Measurements from ENCODE around the gene NDUFA9.

Gene NDUFA9

DNA sequence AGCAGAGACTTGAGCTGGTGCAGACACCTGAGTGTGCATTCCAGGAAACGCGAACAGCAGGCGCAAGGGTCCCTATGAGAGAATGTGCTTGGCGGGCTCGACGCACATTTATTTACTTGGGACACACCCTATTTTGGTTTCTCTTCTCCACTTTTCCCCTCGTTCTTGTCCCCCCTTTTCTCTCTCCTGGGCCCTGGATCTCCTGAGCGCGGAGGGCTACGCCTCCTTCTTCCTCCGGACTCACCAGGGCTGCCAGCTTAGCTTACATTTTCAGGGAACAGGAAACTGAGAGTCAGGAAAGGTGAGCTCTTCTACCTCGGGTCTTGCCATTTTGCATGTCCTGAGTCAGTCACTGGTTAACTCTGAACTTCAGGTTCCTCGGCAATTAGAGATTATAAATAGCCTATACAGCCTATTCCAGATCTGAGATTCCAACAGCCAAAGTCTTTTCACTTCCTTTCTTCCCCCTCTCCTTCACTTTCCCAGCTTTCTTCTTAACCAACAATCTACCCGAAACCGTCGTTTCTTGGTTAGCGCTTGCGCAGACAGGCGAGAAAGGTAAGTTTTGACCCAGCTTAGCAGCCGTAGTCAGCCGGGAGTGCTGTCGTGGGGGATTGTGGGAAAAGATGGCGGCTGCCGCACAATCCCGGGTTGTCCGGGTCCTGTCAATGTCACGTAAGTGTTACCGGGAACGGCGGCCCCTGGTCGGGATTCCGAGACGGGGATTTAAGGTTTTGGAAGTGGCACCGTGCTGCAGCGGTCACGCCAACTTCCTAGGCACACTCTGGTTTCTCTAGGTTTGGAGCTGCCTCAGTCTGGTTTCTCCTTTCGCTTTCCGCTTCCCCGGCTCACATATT lies at the start of gene NDUFA9, which contains the start of gene AKAP3:
Gene NDUFA9, plus strand, starts transcription at position 614 of the 857 bp plus-strand sequence. Its CDS starts 13 bp downstream, at position 627.
Gene AKAP3, minus strand, starts transcription at position 551 of the 857 bp plus-strand sequence. CDS start 10,855 bp downstream, outside the sequence.
- Mint-ChIP-seq H3K27ac (peak within 1 kb of the TSS; percentile 94), H3K4me1 (ENCODE audit: low read depth) (peaks cover 30% of the 10 kb centered on the region)

DNA sequence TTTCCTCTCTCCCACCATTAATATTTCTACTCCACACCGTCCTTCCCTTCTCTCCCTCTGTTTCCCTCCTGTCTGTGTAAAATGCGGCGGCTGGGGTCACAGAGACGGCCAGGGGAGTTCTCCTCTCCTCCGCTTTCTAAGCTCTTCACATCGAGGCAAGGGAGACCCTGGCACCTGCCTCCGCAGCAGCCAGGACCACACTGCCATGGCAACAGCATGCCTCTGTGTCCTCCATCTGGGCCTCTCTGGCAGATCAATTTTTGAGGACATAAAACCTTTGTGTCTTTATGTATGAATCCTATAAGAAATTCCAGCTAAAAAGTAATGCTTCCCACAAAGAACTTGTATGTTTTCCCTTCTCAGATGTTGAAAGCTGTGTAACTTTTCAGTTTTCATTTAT lies 45.5 kb upstream of the NDUFA9 start:
- Mint-ChIP-seq H3K9me3 (no peaks in the 10 kb centered on the region), H3K4me3 (no peak overlapping the region), H3K27me3 (ENCODE audit: low read depth) (peaks cover 19% of the 10 kb centered on the region), H3K27ac (no peak overlapping the region), H3K36me3 (ENCODE audit: low read depth) (peaks cover 2% of the 10 kb centered on the region), H3K4me1 (ENCODE audit: low read depth) (peaks cover 14% of the 10 kb centered on the region)
- DNase-seq (ENCODE audit: low spot score) = no peak

More for the DNA sequence above, at the start of gene NDUFA9, which contains the start of gene AKAP3:
- H3K9me3 Mint-ChIP-seq = no peaks in the 10 kb centered on the region
- H3K27me3 Mint-ChIP-seq (ENCODE audit: low read depth) = peaks cover 5% of the 10 kb centered on the region
- peak within 1 kb of the TSS; percentile 99 for H3K4me3 Mint-ChIP-seq
- peak; percentile 80 for DNase-seq (ENCODE audit: low spot score)
- peaks cover 2% of the 10 kb centered on the region for H3K36me3 Mint-ChIP-seq (ENCODE audit: low read depth)

DNA sequence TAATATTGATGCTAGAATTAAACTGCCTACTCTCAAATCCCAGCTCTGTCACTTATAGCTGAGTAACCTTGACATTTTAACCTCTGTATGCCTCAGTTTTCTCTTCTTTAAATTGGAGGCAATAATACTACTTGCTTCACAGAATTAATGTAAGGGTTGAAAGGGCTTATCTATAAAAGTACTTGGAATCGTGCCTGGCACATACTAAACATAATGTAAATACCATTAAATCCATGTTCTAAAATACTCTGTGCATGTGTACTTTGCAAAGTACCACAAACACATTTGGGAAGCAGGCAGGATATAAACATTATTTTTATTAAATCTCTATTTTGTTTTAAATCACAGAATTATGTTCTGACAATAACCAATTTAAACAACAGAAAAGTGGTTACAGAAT lies 45.0 kb upstream of the NDUFA9 start:
- Mint-ChIP-seq H3K27me3 (ENCODE audit: low read depth) (peaks cover 19% of the 10 kb centered on the region), H3K4me1 (ENCODE audit: low read depth) (peaks cover 14% of the 10 kb centered on the region), H3K4me3 (no peak overlapping the region), H3K36me3 (ENCODE audit: low read depth) (peaks cover 2% of the 10 kb centered on the region), H3K9me3 (no peaks in the 10 kb centered on the region), H3K27ac (no peak overlapping the region)
- no peak for DNase-seq (ENCODE audit: low spot score)

DNA sequence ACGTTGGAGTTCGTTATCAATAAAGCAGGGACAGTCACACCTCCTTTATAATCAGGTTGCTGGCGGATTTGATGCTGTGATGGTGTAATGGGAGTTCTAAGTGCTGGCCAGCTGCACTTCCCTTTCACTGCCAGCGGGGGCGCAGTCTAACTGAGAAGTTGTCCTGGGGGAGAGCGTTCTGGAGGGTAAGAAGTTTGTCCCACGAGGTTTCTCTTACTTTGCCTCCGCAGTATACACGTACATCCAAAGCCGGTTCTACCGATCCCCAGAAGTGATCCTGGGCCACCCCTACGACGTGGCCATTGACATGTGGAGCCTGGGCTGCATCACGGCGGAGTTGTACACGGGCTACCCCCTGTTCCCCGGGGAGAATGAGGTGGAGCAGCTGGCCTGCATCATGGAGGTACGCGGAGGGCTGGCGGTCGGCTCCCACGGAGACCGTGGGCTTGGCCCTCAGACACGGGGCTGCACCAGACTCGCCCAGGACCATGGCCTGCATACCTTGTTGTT lies 44.2 kb upstream of the NDUFA9 start:
- peak; percentile 71 for DNase-seq (ENCODE audit: low spot score)
- peaks cover 14% of the 10 kb centered on the region for H3K4me1 Mint-ChIP-seq (ENCODE audit: low read depth)
- H3K4me3 Mint-ChIP-seq = peak overlapping the region; percentile 99
- peak overlapping the region; percentile 91 for H3K27ac Mint-ChIP-seq
- peaks cover 2% of the 10 kb centered on the region for H3K36me3 Mint-ChIP-seq (ENCODE audit: low read depth)
- peaks cover 19% of the 10 kb centered on the region for H3K27me3 Mint-ChIP-seq (ENCODE audit: low read depth)
- H3K9me3 Mint-ChIP-seq = no peaks in the 10 kb centered on the region

DNA sequence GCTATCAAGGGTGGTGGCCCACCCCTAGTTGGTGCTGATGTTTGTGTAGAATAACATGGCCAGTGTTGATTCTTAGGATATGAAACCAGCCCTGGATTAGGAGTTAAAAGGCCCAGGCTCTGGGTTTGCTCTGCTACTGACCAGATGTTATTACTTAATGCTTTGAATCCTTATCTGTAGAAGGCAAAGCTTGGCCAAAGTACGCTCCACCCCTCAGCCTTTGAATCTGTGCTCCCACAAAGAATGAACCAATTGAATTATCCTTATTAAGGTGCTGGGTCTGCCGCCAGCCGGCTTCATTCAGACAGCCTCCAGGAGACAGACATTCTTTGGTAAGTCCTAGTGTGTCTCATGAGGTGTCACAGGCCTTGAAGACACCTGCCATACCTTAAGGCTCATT lies 41.9 kb upstream of the NDUFA9 start:
- Mint-ChIP-seq H3K27me3 (ENCODE audit: low read depth) (peaks cover 16% of the 10 kb centered on the region), H3K4me1 (ENCODE audit: low read depth) (peaks cover 14% of the 10 kb centered on the region), H3K27ac (no peak overlapping the region), H3K4me3 (peak overlapping the region; percentile 35), H3K36me3 (ENCODE audit: low read depth) (peaks cover 2% of the 10 kb centered on the region), H3K9me3 (no peaks in the 10 kb centered on the region)
- no peak for DNase-seq (ENCODE audit: low spot score)

DNA sequence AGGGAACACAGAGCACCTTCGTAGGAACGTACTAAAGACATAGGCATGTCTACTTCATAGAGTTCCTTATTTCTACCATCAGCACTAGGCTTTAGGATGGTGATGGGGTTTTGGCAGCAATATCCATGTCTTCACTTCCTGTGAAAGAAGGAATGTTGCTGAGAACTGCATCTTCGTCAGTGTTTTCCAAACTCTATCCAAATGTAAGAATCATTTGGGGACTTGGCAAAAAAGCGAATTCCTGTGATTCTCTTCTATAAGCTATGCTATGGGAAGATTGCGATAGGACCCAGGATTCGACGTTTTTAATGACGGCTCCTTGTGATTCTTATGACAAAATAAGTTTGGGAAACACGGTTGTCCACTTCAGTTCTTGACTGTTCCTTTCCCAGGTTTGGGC lies 39.8 kb upstream of the NDUFA9 start:
- Mint-ChIP-seq H3K36me3 (ENCODE audit: low read depth) (peaks cover 13% of the 10 kb centered on the region), H3K27ac (no peak overlapping the region), H3K4me3 (no peak overlapping the region), H3K27me3 (ENCODE audit: low read depth) (peaks cover 4% of the 10 kb centered on the region), H3K9me3 (no peaks in the 10 kb centered on the region), H3K4me1 (ENCODE audit: low read depth) (peaks cover 14% of the 10 kb centered on the region)
- no peak for DNase-seq (ENCODE audit: low spot score)

DNA sequence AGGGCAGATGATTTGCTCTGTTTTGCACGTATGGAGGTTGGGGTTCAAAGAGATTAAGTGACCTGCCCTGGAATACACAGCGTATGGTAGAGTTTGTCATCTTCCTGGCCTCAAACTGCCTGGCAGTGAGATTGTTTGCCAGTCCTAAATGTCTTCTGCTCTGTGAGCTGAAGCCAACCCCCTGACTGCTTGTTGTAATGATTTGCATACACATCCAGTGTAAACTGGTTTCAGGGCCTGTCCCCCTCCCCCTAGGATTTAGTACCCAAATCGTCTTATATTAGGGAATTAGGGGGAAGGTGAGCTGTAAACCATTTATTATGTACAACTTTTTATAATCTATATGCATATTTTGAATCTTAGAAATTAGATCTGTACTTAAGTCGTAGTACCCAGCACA lies 38.4 kb upstream of the NDUFA9 start:
- Mint-ChIP-seq H3K27ac (no peak overlapping the region), H3K36me3 (ENCODE audit: low read depth) (peaks cover 11% of the 10 kb centered on the region), H3K27me3 (ENCODE audit: low read depth) (no peaks in the 10 kb centered on the region), H3K9me3 (no peaks in the 10 kb centered on the region), H3K4me3 (no peak overlapping the region), H3K4me1 (ENCODE audit: low read depth) (peaks cover 7% of the 10 kb centered on the region)
- no peak for DNase-seq (ENCODE audit: low spot score)

DNA sequence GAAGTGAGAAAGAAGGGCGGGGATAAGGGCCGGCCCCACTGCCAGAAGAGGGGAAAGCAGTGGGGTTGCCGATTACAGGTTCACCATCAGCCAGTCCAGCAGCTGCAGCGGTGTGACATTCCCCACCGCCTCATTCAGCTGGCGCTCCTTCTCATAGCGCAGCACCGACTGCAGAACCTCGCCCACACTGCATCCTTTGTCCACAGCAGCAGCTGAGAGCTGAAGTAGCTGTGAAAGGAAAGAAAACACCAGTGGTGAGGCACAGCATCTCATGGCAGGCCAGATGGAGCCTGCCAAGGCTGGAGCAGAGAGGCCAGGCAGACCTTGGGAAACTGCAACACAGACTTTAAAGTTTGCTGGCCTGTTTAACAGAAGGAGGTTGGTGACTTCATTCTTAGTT lies 33.2 kb upstream of the NDUFA9 start:
- no peak for DNase-seq (ENCODE audit: low spot score)
- no peaks in the 10 kb centered on the region for H3K27me3 Mint-ChIP-seq (ENCODE audit: low read depth)

DNA sequence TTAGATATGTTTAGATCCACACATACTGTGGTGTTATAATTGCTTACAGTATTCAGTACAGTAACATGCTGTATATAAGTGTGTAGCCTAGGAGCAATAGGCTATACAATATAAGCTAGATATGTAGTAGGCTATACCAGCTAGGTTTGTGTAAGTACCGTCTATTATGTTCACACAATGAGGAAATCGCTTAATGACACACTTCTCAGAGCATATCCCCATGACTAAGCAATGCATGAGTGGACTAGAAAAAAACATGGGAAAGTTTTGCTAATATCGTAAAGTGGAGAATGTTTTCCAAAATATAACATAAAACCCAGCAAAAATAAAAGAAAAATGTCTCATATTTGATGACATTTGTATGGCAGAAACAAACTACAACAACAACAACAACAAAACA lies 27.4 kb upstream of the NDUFA9 start:
- Mint-ChIP-seq H3K27ac (no peak overlapping the region), H3K9me3 (no peaks in the 10 kb centered on the region), H3K27me3 (ENCODE audit: low read depth) (peaks cover 22% of the 10 kb centered on the region), H3K36me3 (ENCODE audit: low read depth) (no peaks in the 10 kb centered on the region), H3K4me1 (ENCODE audit: low read depth) (no peaks in the 10 kb centered on the region), H3K4me3 (no peak overlapping the region)
- no peak for DNase-seq (ENCODE audit: low spot score)

More for the DNA sequence above, 33.2 kb upstream of the NDUFA9 start:
- no peaks in the 10 kb centered on the region for H3K9me3 Mint-ChIP-seq
- no peak overlapping the region for H3K4me3 Mint-ChIP-seq
- no peaks in the 10 kb centered on the region for H3K4me1 Mint-ChIP-seq (ENCODE audit: low read depth)
- no peak overlapping the region for H3K27ac Mint-ChIP-seq
- H3K36me3 Mint-ChIP-seq (ENCODE audit: low read depth) = peaks cover 11% of the 10 kb centered on the region

DNA sequence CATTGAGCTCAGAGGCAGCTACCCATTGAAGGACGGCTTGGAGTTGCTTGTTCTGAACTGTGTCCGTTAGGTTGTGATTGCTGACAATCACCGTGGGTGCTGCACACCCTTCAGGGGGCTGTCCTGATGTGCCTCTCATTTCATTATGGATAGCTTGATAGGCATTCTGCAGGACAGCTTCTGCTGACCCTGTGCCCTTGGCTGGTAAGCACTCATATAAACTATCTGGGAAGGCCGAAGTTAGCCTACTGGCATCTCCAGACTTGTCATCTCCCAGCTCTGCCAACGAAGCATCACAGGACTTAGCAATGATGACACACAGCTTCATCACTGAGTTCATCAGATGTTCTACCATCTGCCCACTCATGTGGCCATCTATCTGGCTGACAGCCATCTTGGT lies 22.4 kb upstream of the NDUFA9 start:
- Mint-ChIP-seq H3K9me3 (no peaks in the 10 kb centered on the region), H3K4me3 (no peak overlapping the region), H3K4me1 (ENCODE audit: low read depth) (no peaks in the 10 kb centered on the region), H3K36me3 (ENCODE audit: low read depth) (no peaks in the 10 kb centered on the region), H3K27me3 (ENCODE audit: low read depth) (peaks cover 28% of the 10 kb centered on the region), H3K27ac (no peak overlapping the region)
- no peak for DNase-seq (ENCODE audit: low spot score)

DNA sequence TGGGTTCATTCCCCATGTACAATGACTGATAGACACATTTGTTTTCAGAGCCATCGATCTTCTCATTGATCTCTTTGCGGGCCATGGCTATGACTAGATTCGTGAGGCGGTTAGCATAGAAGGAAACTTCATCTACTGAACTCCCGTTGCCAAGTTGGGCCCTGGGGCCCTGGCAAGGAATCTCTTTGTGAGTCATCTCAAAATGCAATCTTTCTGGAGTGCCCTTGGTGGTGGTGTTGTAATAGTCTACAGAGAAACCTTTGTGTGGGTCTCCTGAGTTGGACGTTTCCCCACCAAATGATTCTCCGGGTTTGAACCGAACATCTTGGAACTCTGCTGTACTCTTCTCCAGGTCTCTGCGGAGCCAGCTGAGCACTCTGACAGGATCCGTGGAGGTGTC lies 20.5 kb upstream of the NDUFA9 start:
- H3K36me3 Mint-ChIP-seq (ENCODE audit: low read depth) = no peaks in the 10 kb centered on the region
- no peaks in the 10 kb centered on the region for H3K9me3 Mint-ChIP-seq
- no peak overlapping the region for H3K4me3 Mint-ChIP-seq
- no peaks in the 10 kb centered on the region for H3K4me1 Mint-ChIP-seq (ENCODE audit: low read depth)
- peaks cover 23% of the 10 kb centered on the region for H3K27me3 Mint-ChIP-seq (ENCODE audit: low read depth)
- H3K27ac Mint-ChIP-seq = no peak overlapping the region
- DNase-seq (ENCODE audit: low spot score) = no peak

DNA sequence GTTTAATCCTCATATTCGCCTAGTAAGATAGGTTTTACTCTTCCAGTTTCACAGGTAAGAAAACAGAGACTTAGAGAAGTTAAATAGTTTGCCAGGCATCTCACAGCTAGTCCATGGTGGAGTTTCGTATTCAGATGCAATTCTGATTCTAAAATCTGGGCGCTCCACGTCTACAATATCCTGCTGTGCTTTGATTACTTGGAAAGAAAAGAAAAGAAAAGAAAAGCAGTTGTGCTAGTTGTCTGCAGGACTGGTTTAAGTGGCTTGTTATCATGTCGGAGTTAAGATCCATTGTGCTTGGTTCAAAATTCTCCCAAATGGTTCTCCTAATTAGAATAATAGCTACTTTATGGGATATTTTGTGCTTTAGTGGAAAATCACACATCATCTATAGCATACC lies 18.7 kb upstream of the NDUFA9 start:
- H3K9me3 Mint-ChIP-seq = no peaks in the 10 kb centered on the region
- H3K36me3 Mint-ChIP-seq (ENCODE audit: low read depth) = no peaks in the 10 kb centered on the region
- no peak overlapping the region for H3K4me3 Mint-ChIP-seq
- H3K27ac Mint-ChIP-seq = no peak overlapping the region
- DNase-seq (ENCODE audit: low spot score) = no peak
- H3K27me3 Mint-ChIP-seq (ENCODE audit: low read depth) = peaks cover 19% of the 10 kb centered on the region
- no peaks in the 10 kb centered on the region for H3K4me1 Mint-ChIP-seq (ENCODE audit: low read depth)

DNA sequence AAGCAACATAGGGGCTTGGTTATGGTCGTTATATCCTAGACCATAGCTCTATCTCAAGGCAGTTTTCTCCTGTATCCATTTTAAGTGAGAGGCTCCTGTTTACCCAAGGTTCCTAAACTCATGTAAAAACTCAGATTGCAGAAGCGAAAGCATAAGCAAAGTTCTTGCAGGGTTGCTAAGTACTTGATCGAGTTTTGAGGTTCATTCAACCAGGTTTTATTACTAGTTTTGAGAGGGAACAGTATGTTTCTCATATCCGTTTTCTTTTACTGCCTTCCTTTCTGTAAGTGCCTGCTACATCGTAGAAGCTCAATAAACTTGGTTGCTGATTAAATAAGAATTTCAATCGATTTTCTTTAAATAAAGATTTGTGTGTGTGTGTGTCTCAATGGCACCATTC lies 5.2 kb upstream of the NDUFA9 start:
- Mint-ChIP-seq H3K4me1 (ENCODE audit: low read depth) (peaks cover 9% of the 10 kb centered on the region), H3K27me3 (ENCODE audit: low read depth) (peaks cover 9% of the 10 kb centered on the region), H3K4me3 (no peak overlapping the region), H3K36me3 (ENCODE audit: low read depth) (no peaks in the 10 kb centered on the region), H3K27ac (no peak overlapping the region), H3K9me3 (no peaks in the 10 kb centered on the region)
- DNase-seq (ENCODE audit: low spot score) = no peak

DNA sequence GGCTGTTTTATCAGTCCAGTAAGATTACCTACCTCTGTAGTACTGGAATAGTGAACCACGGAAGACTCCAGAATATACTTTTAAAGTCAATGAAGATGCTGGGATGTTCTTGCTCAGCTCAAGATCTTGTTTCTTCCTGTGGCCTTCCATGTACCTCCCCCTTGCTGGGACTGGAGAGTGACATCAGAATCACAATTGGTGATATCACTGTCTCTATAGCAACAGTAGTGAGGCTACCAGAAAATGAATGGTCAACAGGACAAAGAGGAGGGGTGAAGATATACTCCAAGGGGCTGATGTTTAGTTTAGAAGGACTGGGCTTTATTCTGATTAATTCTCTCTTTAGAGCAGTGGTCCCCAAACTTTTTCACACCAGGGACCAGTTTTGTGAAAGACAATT lies 3.9 kb upstream of the NDUFA9 start:
- DNase-seq (ENCODE audit: low spot score) = no peak
- H3K27me3 Mint-ChIP-seq (ENCODE audit: low read depth) = peaks cover 5% of the 10 kb centered on the region
- H3K27ac Mint-ChIP-seq = no peak overlapping the region
- no peaks in the 10 kb centered on the region for H3K9me3 Mint-ChIP-seq
- no peak overlapping the region for H3K4me3 Mint-ChIP-seq
- H3K36me3 Mint-ChIP-seq (ENCODE audit: low read depth) = no peaks in the 10 kb centered on the region
- H3K4me1 Mint-ChIP-seq (ENCODE audit: low read depth) = peaks cover 15% of the 10 kb centered on the region
